Measurements from ENCODE around the gene RBMS1.

GRCh38 chr2:160431441-160431840 lies 62.2 kb downstream of the RBMS1 start:
- no peak for TF ChIP-seq CTCF (IDR thresholded peaks at IDR 0.05)
- no peak for TF ChIP-seq EZH2 (IDR thresholded peaks at IDR 0.05; ENCODE audit: borderline replicate concordance, insufficient read depth, low read depth, low read length, poor library complexity, severe bottlenecking)
